Body of pancreas (tissue), 4 donors: ENCODE data around the gene SLC26A8. TPM values are rescaled to one million over a fixed set of nuclear protein-coding genes. Genes with fewer than 3 reads are reported as not detected.
"Not testable (repeated sequence)": the region's sequence is repeated elsewhere in the genome, so short reads cannot be mapped to it uniquely, and the experiment has no call there.

Experiments used
- ATAC-seq: fragments of 150-250 bp; one replicate; pipeline ENCODE4 v1.9.1; 2016
- DNase-seq, 4 donors: peaks; one replicate each; pipeline ENCODE4 v3.0.0-alpha.2; 2019
- H3K27ac ChIP-seq, 4 donors: fragments of 200-600 bp; sonication (generic); 1 replicate in 3 of 4; 2 replicates in 1 of 4; pipeline versions ENCODE4 v1.5.1 to v1.6.1; 2016 to 2019; ENCODE audit warnings: mild to moderate bottlenecking in 1 of 4, mixed read lengths in 1 of 4, moderate library complexity in 1 of 4
- H3K27me3 ChIP-seq, 2 donors: fragments of 200-600 bp; sonication (generic); one replicate each; pipeline ENCODE4 v1.6.0; 2016; ENCODE audit warnings: mild to moderate bottlenecking in 1 of 2
- H3K36me3 ChIP-seq, 2 donors: fragments of 200-600 bp; sonication (generic); replicated peaks in 1 of 2; 2 replicates each; pipeline ENCODE4 v1.5.1; 2016; ENCODE audit warnings: low read depth in 2 of 2; ENCODE audit not compliant: insufficient read depth in 1 of 2
- H3K4me1 ChIP-seq: fragments of 200-600 bp; sonication (generic); one replicate; pipeline ENCODE4 v1.6.0; 2016
- H3K4me3 ChIP-seq, 2 donors: fragments of 200-600 bp; sonication (generic); 1 replicate in 1 of 2; 2 replicates in 1 of 2; pipeline ENCODE4 v1.5.1; 2016 to 2019
- H3K9me3 ChIP-seq, 3 donors: fragments of 200-600 bp; sonication (generic); 1 replicate in 2 of 3; 2 replicates in 1 of 3; pipeline ENCODE4 v1.5.1; 2016
- CTCF ChIP-seq, 7 experiments: fragments of 450-650 bp in 4 of 7; fragments of 200-600 bp in 3 of 7; sonication (generic) in 3 of 7; IDR thresholded peaks; one replicate each; pipeline ENCODE4 v1.5.1; 2016 to 2019; ENCODE audit warnings: antibody characterized with exemption in 7 of 7
- POLR2A ChIP-seq, 3 donors: fragments of 450-650 bp; IDR thresholded peaks; one replicate each; pipeline ENCODE4 v1.6.1; 2016; ENCODE audit warnings: antibody characterized with exemption in 3 of 3, mild to moderate bottlenecking in 2 of 3
- WGBS, 2 donors: methylation state at CpG; one replicate each; pipeline ENCODE4 v1.1.5; 2017; 5-methylcytosine and 5-hydroxymethylcytosine counted together
- intact Hi-C: fragments of 100-400 bp; cut with DNase I; formaldehyde crosslinking; loops from one replicate; pipeline ENCODE4 v1.15.1; 2023
- total RNA-seq, 2 donors: library from RNA; depleted of rRNA; stranded (reverse); fragments of >200 nt; gene quantifications; one replicate each; pipeline ENCODE4 v1.1.0, GENCODE V29; 2016

SLC26A8 gene
- total RNA-seq, 2 donors from 2014 or later: not detected

DNA sequence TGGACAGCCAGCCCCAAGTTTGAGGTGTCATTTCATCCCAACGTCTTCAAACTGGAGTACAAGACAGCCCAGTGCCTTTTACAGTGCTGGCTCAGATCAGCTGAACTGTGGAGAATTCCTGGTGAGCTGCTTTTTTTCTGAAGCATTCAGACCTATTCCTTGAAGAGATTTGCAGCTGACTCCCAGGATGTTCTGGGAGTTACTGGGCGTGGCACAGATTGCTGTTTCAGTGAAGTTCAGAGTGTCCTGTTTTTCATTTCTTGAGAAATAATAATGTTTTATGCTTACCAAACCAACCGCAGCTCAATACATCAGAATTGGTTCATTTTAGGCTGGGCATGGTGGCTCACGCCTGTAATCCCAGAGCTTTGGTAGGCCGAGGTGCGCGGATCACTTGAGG is 70.1 kb downstream of the SLC26A8 start:
- no peak for DNase-seq
- H3K27ac ChIP-seq: no peak overlapping the region
- H3K27me3 ChIP-seq: no peaks in the 10 kb centered on the region
- WGBS, 2 donors: 92% methylated on average over 7 of the region's 7 CpGs
- H3K4me3 ChIP-seq: no peak overlapping the region
- H3K4me1 ChIP-seq: no peaks in the 10 kb centered on the region
- no peaks in the 10 kb centered on the region for H3K9me3 ChIP-seq
- H3K36me3 ChIP-seq: no peaks in the 10 kb centered on the region
- intact Hi-C loops: no loop called here
- TF ChIP-seq POLR2A (IDR thresholded peaks at IDR 0.05) (no peak), CTCF (IDR thresholded peaks at IDR 0.05) (no peak)
- no peak for ATAC-seq

- Histone ChIP-seq H3K27ac (no peak overlapping the region), H3K27me3 (no peaks in the 10 kb centered on the region), H3K4me1 (no peaks in the 10 kb centered on the region), H3K4me3 (no peak overlapping the region), H3K9me3 (no peaks in the 10 kb centered on the region), H3K36me3 (no peaks in the 10 kb centered on the region)
- 88 to 100% methylated on average over 1 of the region's 1 CpG for WGBS, 2 donors
- ATAC-seq (no peak), DNase-seq (no peak)
- intact Hi-C loops: no loop called here
- no peak for TF ChIP-seq POLR2A (IDR thresholded peaks at IDR 0.05)
- TF ChIP-seq CTCF (IDR thresholded peaks at IDR 0.05): no peak
Observed at GRCh38 chr6:35948725-35949124, 75.7 kb downstream of the SLC26A8 start.

DNA sequence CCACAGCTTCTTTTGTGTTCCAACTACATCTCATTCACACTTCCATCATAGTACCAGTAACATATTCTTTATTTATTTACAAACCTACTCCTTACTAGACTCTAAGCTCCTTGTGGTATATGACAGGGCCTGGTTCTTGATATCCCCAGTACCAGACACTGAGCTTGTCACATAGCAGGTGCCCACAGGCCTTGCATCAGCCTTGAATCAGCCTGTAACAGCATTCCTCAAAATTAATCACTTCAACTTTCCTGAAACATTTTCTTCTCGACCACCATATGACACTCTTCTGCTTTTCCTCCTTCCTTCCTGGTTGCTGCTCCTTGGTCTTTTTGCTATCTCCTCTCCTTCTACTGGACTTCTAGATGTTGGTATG is 78.8 kb downstream of the SLC26A8 start:
- Histone ChIP-seq H3K36me3 (no peaks in the 10 kb centered on the region), H3K27me3 (no peaks in the 10 kb centered on the region), H3K4me1 (no peaks in the 10 kb centered on the region), H3K27ac (no peak overlapping the region), H3K9me3 (no peaks in the 10 kb centered on the region), H3K4me3 (no peak overlapping the region)
- TF ChIP-seq CTCF (IDR thresholded peaks at IDR 0.05) (no peak), POLR2A (IDR thresholded peaks at IDR 0.05) (no peak)
- DNase-seq: no peak
- intact Hi-C loops: no loop called here
- 67 to 79% methylated on average over 1 of the region's 1 CpG for WGBS, 2 donors
- ATAC-seq: no peak

DNA sequence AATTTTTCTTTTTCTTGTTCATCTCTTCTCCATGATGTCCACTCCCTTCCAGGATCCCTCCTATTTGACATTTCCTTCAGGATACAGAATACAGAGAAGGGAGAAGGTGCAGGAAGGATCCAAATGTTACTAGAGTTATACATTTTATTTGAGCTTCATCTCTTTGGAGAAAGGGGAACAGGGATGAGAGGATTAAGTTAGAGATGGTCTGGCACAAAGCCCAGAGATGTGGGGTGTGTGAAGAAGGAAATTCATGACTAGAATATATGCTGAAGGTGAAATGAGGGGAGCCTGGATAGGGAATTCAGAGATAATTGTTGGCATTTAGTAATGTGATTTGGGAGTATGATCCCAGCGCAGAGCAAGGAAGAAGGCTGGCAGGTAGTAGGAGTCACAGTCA is 81.1 kb downstream of the SLC26A8 start:
- 95 to 96% methylated on average over 1 of the region's 1 CpG for WGBS, 2 donors
- TF ChIP-seq CTCF (IDR thresholded peaks at IDR 0.05) (no peak), POLR2A (IDR thresholded peaks at IDR 0.05) (no peak)
- intact Hi-C loops: no loop called here
- Histone ChIP-seq H3K27me3 (no peaks in the 10 kb centered on the region), H3K36me3 (no peaks in the 10 kb centered on the region), H3K4me3 (no peak overlapping the region), H3K4me1 (no peaks in the 10 kb centered on the region), H3K27ac (no peak overlapping the region), H3K9me3 (no peaks in the 10 kb centered on the region)
- DNase-seq (no peak), ATAC-seq (no peak)

DNA sequence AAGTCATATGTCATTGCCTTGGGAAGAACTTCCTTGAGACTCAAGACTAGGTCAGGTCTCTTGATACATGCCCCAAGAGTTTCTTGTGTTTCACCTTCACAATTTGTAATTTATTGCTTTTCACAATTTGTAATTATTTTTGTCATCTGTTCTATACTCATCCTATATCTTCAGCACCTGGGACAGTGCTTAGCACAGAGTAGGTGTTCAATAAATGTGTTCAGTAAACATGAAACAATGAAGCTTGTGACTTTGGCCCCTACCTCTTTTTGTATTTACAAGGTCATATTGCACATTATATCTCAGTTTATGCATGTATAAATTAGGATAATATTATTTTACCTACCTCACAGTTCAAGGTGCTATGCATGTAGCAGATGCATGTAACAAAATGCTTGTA is 82.1 kb downstream of the SLC26A8 start:
- no peaks in the 10 kb centered on the region for H3K4me1 ChIP-seq
- TF ChIP-seq POLR2A (IDR thresholded peaks at IDR 0.05): no peak
- TF ChIP-seq CTCF (IDR thresholded peaks at IDR 0.05): no peak
- no peaks in the 10 kb centered on the region for H3K36me3 ChIP-seq
- H3K4me3 ChIP-seq: no peak overlapping the region
- ATAC-seq (no peak), DNase-seq (no peak)
- intact Hi-C loops: no loop called here
- H3K9me3 ChIP-seq: no peaks in the 10 kb centered on the region
- no peaks in the 10 kb centered on the region for H3K27me3 ChIP-seq
- no peak overlapping the region for H3K27ac ChIP-seq

GRCh38 chr6:35941170-35941569 is 83.3 kb downstream of the SLC26A8 start:
- H3K27me3 ChIP-seq, intact Hi-C loops, H3K27ac ChIP-seq, H3K4me1 ChIP-seq, H3K9me3 ChIP-seq, H3K36me3 ChIP-seq, H3K4me3 ChIP-seq, DNase-seq, ATAC-seq: not testable (repeated sequence)
- whole genome bisulfite sequencing, 2 donors: 90 to 91% methylated on average over 7 of the region's 7 CpGs

DNA sequence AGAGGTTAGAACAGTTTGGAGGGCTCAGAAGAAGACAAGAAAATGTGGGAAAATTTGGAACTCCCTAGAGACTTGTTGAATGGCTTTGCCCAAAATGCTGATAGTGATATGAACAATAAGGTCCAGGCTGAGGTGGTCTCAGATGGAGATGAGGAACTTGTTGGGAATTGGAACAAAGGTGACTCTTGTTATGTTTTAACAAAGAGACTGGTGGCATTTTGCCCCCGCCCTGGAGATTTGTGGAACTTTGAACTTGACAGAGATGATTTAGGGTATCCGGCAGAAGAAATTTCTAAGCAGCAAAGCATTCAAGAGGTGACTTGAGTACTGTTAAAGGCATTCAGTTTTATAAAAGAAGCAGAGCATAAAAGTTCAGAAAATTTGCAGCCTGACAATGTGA is 84.4 kb downstream of the SLC26A8 start:
- H3K4me1 ChIP-seq, ATAC-seq, H3K4me3 ChIP-seq, H3K27ac ChIP-seq, H3K27me3 ChIP-seq, H3K36me3 ChIP-seq, DNase-seq, H3K9me3 ChIP-seq, intact Hi-C loops: not testable (repeated sequence)
- WGBS, 2 donors: 94 to 98% methylated on average over 2 of the region's 2 CpGs

GRCh38 chr6:35939259-35939658 is 85.2 kb downstream of the SLC26A8 start:
- H3K4me1 ChIP-seq, H3K27me3 ChIP-seq, DNase-seq, H3K36me3 ChIP-seq, H3K27ac ChIP-seq, H3K9me3 ChIP-seq, H3K4me3 ChIP-seq, ATAC-seq, intact Hi-C loops: not testable (repeated sequence)
- 73 to 94% methylated on average over 5 of the region's 5 CpGs for WGBS, 2 donors
